ENCODE results near the gene CFAP46.

The CFAP46 gene

GRCh38 chr10:132883391-132883881 is 58.9 kb downstream of the CFAP46 start:
- TF ChIP-seq REST (IDR thresholded peaks at IDR 0.05; ENCODE audit: insufficient read depth in 1 of 2, low read depth in 2 of 2, low read length in 2 of 2) (no peak), TAF1 (IDR thresholded peaks at IDR 0.05; ENCODE audit: borderline replicate concordance, insufficient read depth, low read length) (no peak), FOXP2 (optimal IDR thresholded peaks at IDR 0.05; ENCODE audit: borderline replicate concordance, extremely low read depth, extremely low read length, insufficient read depth) (no peak), SIN3A (IDR thresholded peaks at IDR 0.05; ENCODE audit: borderline replicate concordance, insufficient read depth, low read length) (no peak), POLR2AphosphoS5 (IDR thresholded peaks at IDR 0.05; ENCODE audit: low read depth, low read length) (no peak)

DNA sequence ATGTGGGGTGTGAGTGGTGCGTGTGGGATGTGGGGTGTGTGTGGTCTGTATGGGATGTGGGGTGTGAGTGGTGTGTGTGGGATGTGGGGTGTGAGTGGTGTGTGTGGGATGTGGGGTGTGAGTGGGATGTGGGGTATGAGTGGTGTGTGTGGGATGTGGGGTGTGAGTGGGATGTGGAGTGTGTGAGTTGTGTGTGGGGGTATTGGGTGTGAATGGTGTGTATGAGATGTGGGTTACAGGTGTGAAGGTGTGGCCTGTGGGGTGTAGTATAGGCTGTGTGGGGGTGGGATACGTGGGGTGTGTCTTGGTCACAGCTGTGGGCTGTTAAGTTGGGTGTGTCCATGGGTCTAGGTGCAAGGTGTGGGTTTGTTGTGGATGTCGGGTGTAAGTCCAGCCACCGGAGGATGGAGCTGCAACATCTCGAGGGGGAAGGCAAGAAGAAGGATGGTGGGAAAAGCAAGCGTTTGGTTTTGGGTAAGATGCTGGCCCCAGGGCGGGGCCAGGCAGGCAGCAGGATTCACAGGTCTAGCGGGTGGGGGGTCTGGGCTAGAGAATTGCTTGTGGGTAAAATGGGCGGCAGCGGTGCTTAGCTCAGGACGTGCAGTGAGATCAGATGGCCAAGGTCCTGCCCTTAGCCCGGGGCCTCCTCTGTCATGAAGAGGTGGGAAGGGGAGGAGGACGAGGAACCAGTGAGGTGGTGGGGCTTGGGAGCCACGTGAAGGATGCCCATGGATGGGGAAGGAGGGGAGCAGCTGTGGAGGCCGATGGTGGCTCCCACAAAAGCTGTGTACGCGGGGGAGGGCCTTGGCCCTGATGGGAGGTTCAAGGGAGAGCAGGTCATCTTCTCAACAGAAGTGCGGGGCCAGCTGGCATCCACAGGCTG is 60.1 kb downstream of the CFAP46 start:
- TF ChIP-seq POLR2AphosphoS5 (IDR thresholded peaks at IDR 0.05; ENCODE audit: low read depth, low read length) (no peak), REST (IDR thresholded peaks at IDR 0.05; ENCODE audit: insufficient read depth in 1 of 2, low read depth in 2 of 2, low read length in 2 of 2) (no peak), TAF1 (IDR thresholded peaks at IDR 0.05; ENCODE audit: borderline replicate concordance, insufficient read depth, low read length) (no peak), FOXP2 (optimal IDR thresholded peaks at IDR 0.05; ENCODE audit: borderline replicate concordance, extremely low read depth, extremely low read length, insufficient read depth) (no peak), SIN3A (IDR thresholded peaks at IDR 0.05; ENCODE audit: borderline replicate concordance, insufficient read depth, low read length) (no peak)

DNA sequence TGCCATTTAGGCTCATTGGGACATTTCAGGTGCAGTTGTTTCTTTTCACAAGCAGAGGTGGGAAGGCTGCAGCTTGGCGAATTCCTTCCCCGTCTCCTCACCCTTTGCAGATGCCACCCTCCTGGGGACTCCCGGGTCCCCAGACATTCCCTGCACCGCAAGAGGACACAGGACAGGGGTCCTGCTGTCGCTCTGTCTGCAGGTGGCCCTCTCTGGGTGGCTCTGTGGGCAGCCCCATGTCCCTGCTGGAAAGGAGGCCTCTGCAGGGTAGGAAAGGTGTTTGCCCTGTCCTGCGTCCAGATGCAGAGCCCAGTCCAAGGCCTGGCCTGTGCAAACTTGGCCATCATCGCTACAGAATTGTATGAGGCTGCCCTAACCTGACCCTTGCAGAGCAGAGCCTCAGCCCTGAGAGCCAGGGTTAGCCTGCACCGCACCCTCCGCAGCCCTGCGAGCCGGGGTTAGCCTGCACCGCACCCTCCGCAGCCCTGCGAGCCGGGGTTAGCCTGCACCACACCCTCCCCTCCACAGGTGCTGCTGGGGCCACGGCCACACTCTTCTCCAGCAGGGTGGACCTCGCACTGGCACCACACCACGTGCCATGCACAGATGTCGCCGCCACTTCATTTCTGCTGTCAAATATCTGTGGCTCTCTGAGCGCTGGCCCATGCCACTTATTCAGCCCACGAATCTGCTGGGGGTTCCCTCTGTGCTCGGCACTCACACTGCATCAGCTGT is 61.0 kb downstream of the CFAP46 start:
- TF ChIP-seq POLR2AphosphoS5 (IDR thresholded peaks at IDR 0.05; ENCODE audit: low read depth, low read length) (no peak), TAF1 (IDR thresholded peaks at IDR 0.05; ENCODE audit: borderline replicate concordance, insufficient read depth, low read length) (no peak), REST (IDR thresholded peaks at IDR 0.05; ENCODE audit: insufficient read depth in 1 of 2, low read depth in 2 of 2, low read length in 2 of 2) (no peak), FOXP2 (optimal IDR thresholded peaks at IDR 0.05; ENCODE audit: borderline replicate concordance, extremely low read depth, extremely low read length, insufficient read depth) (no peak), SIN3A (IDR thresholded peaks at IDR 0.05; ENCODE audit: borderline replicate concordance, insufficient read depth, low read length) (no peak)

- TF ChIP-seq SIN3A (IDR thresholded peaks at IDR 0.05; ENCODE audit: borderline replicate concordance, insufficient read depth, low read length) (no peak), REST (IDR thresholded peaks at IDR 0.05; ENCODE audit: insufficient read depth in 1 of 2, low read depth in 2 of 2, low read length in 2 of 2) (no peak), TAF1 (IDR thresholded peaks at IDR 0.05; ENCODE audit: borderline replicate concordance, insufficient read depth, low read length) (no peak), FOXP2 (optimal IDR thresholded peaks at IDR 0.05; ENCODE audit: borderline replicate concordance, extremely low read depth, extremely low read length, insufficient read depth) (no peak), POLR2AphosphoS5 (IDR thresholded peaks at IDR 0.05; ENCODE audit: low read depth, low read length) (no peak)
These were observed 62.0 kb downstream of the CFAP46 start for GRCh38 chr10:132880128-132880981.
